HCT116 (cell line): ENCODE data around the gene PNMA6E. TPM values are rescaled to one million over a fixed set of nuclear protein-coding genes. Genes with fewer than 3 reads are reported as not detected.

Experiments used
- ATAC-seq: fragments of 200-7000 bp; cut with Tn5 transposase; 2 replicates; pipeline ENCODE4 v1.9.1; 2020; ENCODE audit warnings: mild to moderate bottlenecking, moderate library complexity
- BruUV-seq: library from RNA; stranded (reverse); fragments of 400-500 nt; replicated peaks from 2 replicates; lab custom pipeline; 2021; lab: Mats Ljungman, UMichigan
- CTCF ChIA-PET: fragments of 300-600 bp; sonication (Branson Sonifier 250); formaldehyde crosslinking; loops from one replicate; lab custom pipeline; 2021; ENCODE audit warnings: antibody characterized with exemption; lab: Charles Lee
- POLR2A ChIA-PET: fragments of 300-600, 350-600 bp; sonication (Branson Sonifier 250); formaldehyde crosslinking; loops from one replicate; lab custom pipeline; 2021; ENCODE audit warnings: antibody characterized with exemption; lab: Charles Lee
- RAD21 ChIA-PET, 2 experiments: fragments of 300-600 bp; sonication (Branson Sonifier 250); formaldehyde crosslinking; loops; one replicate each; lab custom pipeline; 2023; ENCODE audit warnings: low total read pairs in 2 of 2; ENCODE audit not compliant: uncharacterized antibody in 2 of 2, unreplicated experiment in 2 of 2, low non-redundant PET in 1 of 2; lab: Charles Lee
- DNase-seq: peaks from one replicate; pipeline ENCODE4 v3.0.0-alpha.2; 2010; ENCODE audit warnings: low read depth, low spot score
- H2AFZ ChIP-seq: fragments of 200-600 bp; shearing (Covaris generic), sonication (generic); 2 replicates; pipeline ENCODE4 v1.6.1; 2017; ENCODE audit warnings: low read depth, mixed run types, mixed read lengths, antibody characterized with exemption, low read length; ENCODE audit not compliant: poor library complexity, severe bottlenecking
- H3K27ac ChIP-seq: 2 replicates; pipeline ENCODE4 v1.5.1; 2012; ENCODE audit warnings: low read depth, low read length
- H3K27me3 ChIP-seq: fragments of 200-600 bp; sonication (generic); 2 replicates; pipeline ENCODE4 v1.6.1; 2016; ENCODE audit warnings: mixed run types, low read length, mixed read lengths; ENCODE audit not compliant: insufficient read depth
- H3K36me3 ChIP-seq, 2 experiments: fragments of 200-500 bp in 1 of 2; fragments of 200-600 bp in 1 of 2; sonication (Bioruptor generic) in 1 of 2; sonication (generic) in 1 of 2; 2 replicates each; pipeline versions ENCODE4 v1.5.1 to v1.6.1; 2014 to 2016; ENCODE audit warnings: low read length in 2 of 2, inconsistent platforms in 1 of 2, mixed read lengths in 1 of 2, mixed run types in 1 of 2; ENCODE audit not compliant: insufficient read depth in 2 of 2, control insufficient read depth in 1 of 2
- H3K4me1 ChIP-seq, 2 experiments: fragments of 200-600 bp in 1 of 2; sonication (generic) in 1 of 2; 2 replicates each; pipeline versions ENCODE4 v1.5.1 to v1.6.1; 2012 to 2017; ENCODE audit warnings: low read length in 2 of 2, inconsistent platforms in 1 of 2, mild to moderate bottlenecking in 1 of 2, mixed read lengths in 1 of 2, mixed run types in 1 of 2, moderate library complexity in 1 of 2; ENCODE audit not compliant: insufficient read depth in 2 of 2, control insufficient read depth in 1 of 2
- H3K4me2 ChIP-seq: fragments of 200-600 bp; sonication (generic); 2 replicates; pipeline ENCODE4 v1.6.1; 2017; ENCODE audit warnings: mixed run types, low read length, mixed read lengths
- H3K4me3 ChIP-seq, 2 experiments: fragments of 200-600 bp in 1 of 2; sonication (generic) in 1 of 2; replicated peaks in 1 of 2; 2 replicates each; pipeline ENCODE4 v1.5.1; 2011 to 2016; ENCODE audit warnings: low read length in 2 of 2, control low read depth in 1 of 2, low read depth in 1 of 2, mild to moderate bottlenecking in 1 of 2, mixed read lengths in 1 of 2, mixed run types in 1 of 2
- H3K79me2 ChIP-seq: fragments of 200-600 bp; sonication (generic); 2 replicates; pipeline ENCODE4 v1.6.1; 2017; ENCODE audit warnings: mild to moderate bottlenecking, mixed run types, low read length, moderate library complexity, mixed read lengths; ENCODE audit not compliant: insufficient read depth
- H3K9ac ChIP-seq: fragments of 200-600 bp; sonication (generic); 2 replicates; pipeline ENCODE4 v1.6.1; 2016; ENCODE audit warnings: low read length, mixed read lengths
- H3K9me2 ChIP-seq: fragments of 200-600 bp; sonication (generic), shearing (Covaris generic); 2 replicates; pipeline ENCODE4 v1.6.1; 2017; ENCODE audit warnings: mixed run types, mild to moderate bottlenecking, moderate library complexity; ENCODE audit not compliant: insufficient read depth
- H3K9me3 ChIP-seq, 2 experiments: fragments of 200-500 bp in 1 of 2; fragments of 200-600 bp in 1 of 2; sonication (Bioruptor generic) in 1 of 2; sonication (generic) in 1 of 2; 2 replicates each; pipeline ENCODE4 v1.6.1; 2014 to 2017; ENCODE audit warnings: low read length in 2 of 2, mixed read lengths in 2 of 2, inconsistent platforms in 1 of 2, low read depth in 1 of 2, mild to moderate bottlenecking in 1 of 2, mixed run types in 1 of 2, moderate library complexity in 1 of 2; ENCODE audit not compliant: control insufficient read depth in 1 of 2, insufficient read depth in 1 of 2
- H4K20me1 ChIP-seq: fragments of 200-600 bp; sonication (generic), shearing (Covaris generic); 2 replicates; pipeline ENCODE4 v1.6.1; 2017; ENCODE audit warnings: mixed run types, mild to moderate bottlenecking, moderate library complexity; ENCODE audit not compliant: insufficient read depth
- EGR1 ChIP-seq: IDR thresholded peaks from 2 replicates; pipeline ENCODE4 v1.6.1; 2012; ENCODE audit warnings: low read depth
- MAX ChIP-seq: IDR thresholded peaks from 2 replicates; pipeline ENCODE4 v1.6.1; 2012
- POLR2AphosphoS5 ChIP-seq: IDR thresholded peaks from 2 replicates; pipeline ENCODE4 v1.6.1; 2011; ENCODE audit warnings: mild to moderate bottlenecking, low read depth, low read length, moderate library complexity
- RAD21 ChIP-seq: IDR thresholded peaks from 2 replicates; pipeline ENCODE4 v1.6.1; 2012; ENCODE audit warnings: low read depth, mild to moderate bottlenecking
- REST ChIP-seq: IDR thresholded peaks from 2 replicates; pipeline ENCODE4 v1.6.1; 2012; ENCODE audit warnings: low read depth
- SP1 ChIP-seq: IDR thresholded peaks from 2 replicates; pipeline ENCODE4 v1.6.1; 2012; ENCODE audit warnings: low read depth
- TCF7L2 ChIP-seq: IDR thresholded peaks from 2 replicates; pipeline ENCODE4 v1.7.0; 2011; ENCODE audit warnings: borderline replicate concordance, inconsistent platforms; ENCODE audit not compliant: insufficient read depth, insufficient read length; ENCODE audit errors: extremely low read depth
- YY1 ChIP-seq: IDR thresholded peaks from 2 replicates; pipeline ENCODE4 v1.6.1; 2011; ENCODE audit warnings: low read length, low read depth, moderate library complexity, mild to moderate bottlenecking; ENCODE audit not compliant: insufficient replicate concordance; ENCODE audit errors: extremely low read depth
- intact Hi-C: fragments of 100-400 bp; cut with micrococcal nuclease; formaldehyde crosslinking; loops from 2 replicates; pipeline ENCODE4 v1.10.0; 2022
- total RNA-seq: library from RNA; stranded (reverse); gene quantifications from one replicate; pipeline ENCODE4 v1.2.1, GENCODE V29; 2021; ENCODE audit not compliant: unreplicated experiment
- TF ChIP-seq, protein P1 (sequence below), 3 experiments: fragments of 200-600 bp in 1 of 3; sonication (generic) in 1 of 3; IDR thresholded peaks in 2 of 3; conservative IDR thresholded peaks in 1 of 3; 2 replicates each; pipeline ENCODE4 v1.5.1; 2012 to 2017; ENCODE audit warnings: low read depth in 2 of 3, low read length in 2 of 3, antibody characterized with exemption in 1 of 3, borderline replicate concordance in 1 of 3, control low read depth in 1 of 3, mild to moderate bottlenecking in 1 of 3, mixed read lengths in 1 of 3, mixed run types in 1 of 3, moderate library complexity in 1 of 3; ENCODE audit not compliant: insufficient read depth in 1 of 3

Gene PNMA6E
- total RNA-seq, 1 experiment from 2014 or later = not detected

- RAD21 ChIA-PET = no interaction called here
- H3K27me3 ChIP-seq = no peaks in the 10 kb centered on the region
- H4K20me1 ChIP-seq = no peaks in the 10 kb centered on the region
- H3K4me3 ChIP-seq = no peak overlapping the region
- H3K9me3 ChIP-seq = no peaks in the 10 kb centered on the region
- DNase-seq = no peak
- no peaks in the 10 kb centered on the region for H3K79me2 ChIP-seq
- peak; percentile 44 for TF ChIP-seq RAD21
- no peak for TF ChIP-seq POLR2AphosphoS5
- TF ChIP-seq, protein P1, sequence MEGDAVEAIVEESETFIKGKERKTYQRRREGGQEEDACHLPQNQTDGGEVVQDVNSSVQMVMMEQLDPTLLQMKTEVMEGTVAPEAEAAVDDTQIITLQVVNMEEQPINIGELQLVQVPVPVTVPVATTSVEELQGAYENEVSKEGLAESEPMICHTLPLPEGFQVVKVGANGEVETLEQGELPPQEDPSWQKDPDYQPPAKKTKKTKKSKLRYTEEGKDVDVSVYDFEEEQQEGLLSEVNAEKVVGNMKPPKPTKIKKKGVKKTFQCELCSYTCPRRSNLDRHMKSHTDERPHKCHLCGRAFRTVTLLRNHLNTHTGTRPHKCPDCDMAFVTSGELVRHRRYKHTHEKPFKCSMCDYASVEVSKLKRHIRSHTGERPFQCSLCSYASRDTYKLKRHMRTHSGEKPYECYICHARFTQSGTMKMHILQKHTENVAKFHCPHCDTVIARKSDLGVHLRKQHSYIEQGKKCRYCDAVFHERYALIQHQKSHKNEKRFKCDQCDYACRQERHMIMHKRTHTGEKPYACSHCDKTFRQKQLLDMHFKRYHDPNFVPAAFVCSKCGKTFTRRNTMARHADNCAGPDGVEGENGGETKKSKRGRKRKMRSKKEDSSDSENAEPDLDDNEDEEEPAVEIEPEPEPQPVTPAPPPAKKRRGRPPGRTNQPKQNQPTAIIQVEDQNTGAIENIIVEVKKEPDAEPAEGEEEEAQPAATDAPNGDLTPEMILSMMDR (IDR thresholded peaks at IDR 0.05 in 2 of 3, conservative IDR thresholded peaks at IDR 0.05 in 1 of 3; ENCODE audit: borderline replicate concordance in 1 of 3, insufficient read depth in 1 of 3, low read depth in 2 of 3, low read length in 2 of 3) = peak; percentile 6 to 30 (median 24); a peak in 3 of 6 replicates
- TF ChIP-seq TCF7L2 = no peak
- no peak for TF ChIP-seq YY1
- TF ChIP-seq, all 23 proteins: peak for 2
- peaks cover 0 to 2% of the 10 kb centered on the region in 2 experiments; a peak in 1 of 4 replicates for H3K4me1 ChIP-seq
- no peak overlapping the region for H2AFZ ChIP-seq
- H3K9me2 ChIP-seq = no peaks in the 10 kb centered on the region
- H3K9ac ChIP-seq = no peak overlapping the region
- ATAC-seq = peak; percentile 53; the same call in 1 of the 2 replicates
- ChIA-PET POLR2A (no interaction called here), CTCF (no interaction called here)
- intact Hi-C loops = no loop called here
- H3K36me3 ChIP-seq = no peaks in the 10 kb centered on the region
- no TSS peak for BruUV-seq
- no peak overlapping the region for H3K4me2 ChIP-seq
- no peak overlapping the region for H3K27ac ChIP-seq
These were observed 37.4 kb upstream of the PNMA6E start for GRCh38 chrX:153438532-153438931.

- no peaks in the 10 kb centered on the region for H3K9me2 ChIP-seq
- no peaks in the 10 kb centered on the region for H3K36me3 ChIP-seq
- H3K27me3 ChIP-seq = no peaks in the 10 kb centered on the region
- H3K9ac ChIP-seq = no peak overlapping the region
- ChIA-PET CTCF (no interaction called here), POLR2A (no interaction called here), RAD21 (no interaction called here)
- no peak for ATAC-seq
- no peak overlapping the region for H3K4me3 ChIP-seq
- H2AFZ ChIP-seq = no peak overlapping the region
- no peaks in the 10 kb centered on the region for H3K79me2 ChIP-seq
- no peaks in the 10 kb centered on the region for H3K9me3 ChIP-seq
- H3K4me2 ChIP-seq = no peak overlapping the region
- BruUV-seq = no TSS peak
- no peak overlapping the region for H3K27ac ChIP-seq
- DNase-seq = no peak
- no peaks in the 10 kb centered on the region for H4K20me1 ChIP-seq
- no peaks in the 10 kb centered on the region for H3K4me1 ChIP-seq
- intact Hi-C loops = no loop called here
- no peak for TF ChIP-seq SP1
- TF ChIP-seq EGR1 = no peak
- TF ChIP-seq YY1 = no peak
- TF ChIP-seq MAX = no peak
- TF ChIP-seq, protein P1 (IDR thresholded peaks at IDR 0.05 in 2 of 3, conservative IDR thresholded peaks at IDR 0.05 in 1 of 3; ENCODE audit: borderline replicate concordance in 1 of 3, insufficient read depth in 1 of 3, low read depth in 2 of 3, low read length in 2 of 3) = no peak
- TF ChIP-seq REST = no peak
These were observed 34.7 kb upstream of the PNMA6E start for GRCh38 chrX:153435845-153436244.
